Measurements from ENCODE around the gene ZNF519. TPM values are rescaled to one million over a fixed set of nuclear protein-coding genes. Genes with fewer than 3 reads are reported as not detected.

Gene ZNF519
- total RNA-seq, 1 donor from 2014 or later, result 2.3 TPM

DNA sequence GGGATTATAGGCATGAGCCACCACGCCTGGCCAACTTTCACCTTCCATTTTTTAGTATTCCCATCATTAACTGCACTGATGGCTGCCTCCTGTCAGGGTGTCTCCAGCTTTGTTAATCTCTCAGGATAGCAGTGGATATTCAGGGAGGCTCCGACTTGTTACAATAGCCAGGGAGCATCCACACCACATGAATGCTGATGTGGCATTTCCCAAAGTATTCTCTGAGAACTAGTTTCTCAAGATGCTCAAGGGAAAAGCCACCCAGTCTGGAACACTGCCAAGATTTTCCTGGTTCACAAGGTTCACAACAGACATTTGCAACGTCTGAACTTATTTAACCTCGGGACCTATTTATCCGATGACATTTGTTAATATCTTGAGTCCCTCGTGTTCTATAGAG is 33.8 kb downstream of the ZNF519 start:
- DNase-seq (ENCODE audit: low read depth, low spot score), result no peak

GRCh38 chr18:14097761-14098160 is 34.5 kb downstream of the ZNF519 start:
- DNase-seq (ENCODE audit: low read depth, low spot score), result no peak

DNA sequence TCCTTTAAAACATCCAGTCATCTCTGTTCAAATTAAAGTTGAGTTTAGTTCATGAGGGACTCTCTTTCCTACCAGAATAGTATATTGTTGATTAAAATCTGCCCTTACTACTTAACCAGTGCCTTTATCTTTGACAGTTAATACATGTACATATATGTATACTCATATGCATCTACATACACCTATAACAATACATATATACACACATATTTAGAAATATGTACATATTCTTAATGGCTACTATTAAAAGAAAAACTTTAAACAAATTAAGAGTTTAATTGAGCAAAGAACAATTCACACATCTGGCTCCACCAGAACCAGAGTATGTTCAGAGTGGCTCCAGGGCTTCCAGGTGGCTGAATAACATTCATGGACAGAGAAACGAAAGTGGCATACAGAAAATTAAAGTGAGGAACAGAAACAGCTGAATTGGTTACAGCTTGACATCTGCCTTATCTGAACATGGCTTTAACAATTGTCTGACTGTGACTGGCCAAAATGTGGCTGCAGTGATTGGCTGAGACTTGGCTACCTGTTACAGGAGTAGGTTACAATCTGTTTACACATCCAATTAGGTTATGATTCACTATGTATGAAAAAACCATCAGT is 38.8 kb downstream of the ZNF519 start:
- DNase-seq (ENCODE audit: low read depth, low spot score), result no peak

- DNase-seq (ENCODE audit: low read depth, low spot score), result no peak
These were observed 39.5 kb downstream of the ZNF519 start for GRCh38 chr18:14092625-14093306.

DNA sequence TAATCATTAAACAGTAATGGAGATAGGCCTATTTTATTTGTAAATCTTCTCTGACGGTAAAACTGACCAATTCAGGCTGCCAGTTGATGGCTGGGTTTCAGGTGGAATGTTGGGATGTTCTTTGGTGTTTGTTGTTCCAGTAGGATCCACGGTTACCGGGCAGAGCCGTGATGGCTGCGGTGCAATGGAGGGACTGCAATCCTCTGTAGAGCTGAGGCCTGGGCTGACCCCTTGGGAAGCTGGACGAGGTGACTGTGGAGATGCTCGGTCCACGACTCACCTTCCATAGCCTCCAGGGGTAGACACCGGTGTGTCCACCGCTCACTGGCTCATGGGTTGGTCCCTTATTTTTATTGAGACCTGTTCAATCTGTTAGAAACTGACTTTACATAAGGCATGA is 42.5 kb downstream of the ZNF519 start:
- DNase-seq (ENCODE audit: low read depth, low spot score), result no peak

GRCh38 chr18:14089191-14089590 is 43.0 kb downstream of the ZNF519 start:
- no peak for DNase-seq (ENCODE audit: low read depth, low spot score)

DNA sequence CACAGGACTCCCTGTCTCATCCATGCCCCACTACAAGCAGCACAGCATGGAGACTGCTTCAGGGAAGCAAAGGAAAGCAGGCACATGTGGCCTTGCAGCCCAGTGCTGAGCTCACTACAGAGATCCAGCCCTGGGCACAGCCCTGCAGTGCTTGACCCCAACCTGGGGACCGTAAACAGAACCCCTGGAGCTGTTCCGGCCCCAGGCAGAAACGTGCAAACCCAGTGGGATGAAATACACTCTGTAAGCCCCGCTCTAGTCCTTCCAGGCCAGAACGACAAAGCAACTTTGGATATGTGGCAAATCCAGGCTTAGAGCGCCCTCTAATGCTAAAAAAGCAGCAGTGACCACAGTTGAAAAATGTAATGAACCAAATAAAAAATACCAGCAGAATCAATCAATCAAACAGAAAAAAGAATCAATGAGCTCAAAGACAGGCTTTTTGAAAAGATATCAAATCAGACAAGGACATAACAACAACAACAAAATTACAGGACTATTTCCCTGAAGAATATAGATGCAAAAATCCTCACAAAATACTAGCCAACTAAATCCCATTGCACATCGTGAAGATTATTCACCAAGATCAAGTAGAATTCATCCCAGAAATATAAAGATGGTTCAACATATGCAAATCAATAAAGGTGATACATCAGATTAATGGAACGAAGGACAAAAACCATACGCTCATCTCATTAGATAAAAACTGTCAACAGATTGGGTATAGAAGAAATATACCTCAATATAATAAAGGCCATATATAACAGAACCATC is 45.6 kb downstream of the ZNF519 start:
- no peak for DNase-seq (ENCODE audit: low read depth, low spot score)

GRCh38 chr18:14085770-14086457 is 46.3 kb downstream of the ZNF519 start:
- DNase-seq (ENCODE audit: low read depth, low spot score), result no peak

DNA sequence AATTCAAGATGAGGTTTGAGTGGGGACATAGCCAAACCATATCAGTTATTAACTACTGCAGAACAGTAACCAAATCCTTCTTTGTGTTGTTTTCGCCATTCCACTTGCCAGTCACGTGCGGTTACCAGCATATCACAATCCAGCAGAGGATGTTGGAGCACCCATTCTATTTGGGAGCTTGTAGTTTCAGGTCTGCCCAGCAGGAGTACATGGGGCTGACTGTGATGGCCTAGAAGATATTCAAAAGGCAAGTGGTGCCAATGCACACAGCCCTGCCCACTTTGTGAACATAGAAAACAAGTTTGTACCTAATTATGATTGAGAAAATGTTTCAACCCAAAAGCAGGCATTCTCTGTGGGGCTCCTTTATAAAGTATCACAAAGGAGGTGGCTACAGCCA is 57.0 kb downstream of the ZNF519 start:
- no peak for DNase-seq (ENCODE audit: low read depth, low spot score)

DNA sequence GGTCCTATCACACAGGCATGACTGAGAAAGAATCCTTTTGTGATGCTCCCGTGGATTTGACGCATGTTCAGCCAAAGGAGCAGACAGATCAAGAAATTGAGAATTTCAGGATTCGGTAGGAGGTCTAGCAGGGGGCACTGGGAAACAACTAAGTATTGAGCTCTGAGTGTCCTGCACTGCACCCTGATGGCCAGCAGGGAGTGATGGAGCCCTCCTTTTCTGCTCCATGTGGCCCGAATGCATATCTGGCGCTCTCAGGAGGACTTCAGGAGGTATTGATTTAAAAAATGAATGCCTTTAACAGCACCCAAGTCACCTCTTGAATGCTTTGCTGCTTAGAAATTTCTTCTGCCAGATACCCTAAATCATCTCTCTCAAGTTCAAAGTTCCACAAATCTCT is 58.0 kb downstream of the ZNF519 start:
- DNase-seq (ENCODE audit: low read depth, low spot score), result no peak

DNA sequence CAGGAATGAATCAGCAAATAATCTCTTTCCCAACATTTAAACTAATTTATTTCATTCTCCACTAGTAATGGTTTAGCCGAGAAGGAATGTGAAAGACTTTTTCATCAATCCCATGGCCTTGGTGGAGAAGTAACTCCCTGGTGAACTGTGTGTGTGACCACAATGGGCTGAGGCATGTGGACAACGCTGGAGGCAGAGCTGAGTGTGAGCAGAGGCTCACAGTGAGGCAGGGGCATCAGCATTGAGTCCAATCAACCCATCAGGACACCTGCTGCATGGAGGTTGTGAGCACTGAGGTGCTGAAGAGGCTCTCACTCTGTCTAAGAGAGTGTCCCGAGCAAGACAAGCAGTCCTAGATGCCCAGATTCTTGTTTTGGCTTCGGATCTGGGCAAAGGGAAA is 78.6 kb downstream of the ZNF519 start:
- no peak for DNase-seq (ENCODE audit: low read depth, low spot score)

Other genes with a start within 250 kb of the ZNF519 start
- not detected in 2 replicates for gene MC2R, start 216.9 kb downstream of the ZNF519 start, total RNA-seq